Measurements from ENCODE around the gene CSF2RB. TPM values are rescaled to one million over a fixed set of nuclear protein-coding genes. Genes with fewer than 3 reads are reported as not detected.
A peak's percentile ranks its signal among the peaks of the same experiment; 100 is the strongest.

Gene CSF2RB
- total and polyA plus RNA-seq, 8 donors = 2.5 to 47.5 (median 3.6) TPM

GRCh38 chr22:36910461-36910860, 3.0 kb upstream of the CSF2RB start:
- H3K4me1 ChIP-seq = peaks cover 0 to 25% of the 10 kb centered on the region in 2 donors
- H3K4me3 ChIP-seq = no peak overlapping the region
- no peak for TF ChIP-seq CTCF (IDR thresholded peaks at IDR 0.05)
- H3K36me3 ChIP-seq = no peaks in the 10 kb centered on the region
- ATAC-seq (no peak), DNase-seq (no peak)
- no peak overlapping the region for H3K27ac ChIP-seq
- peaks cover 0 to 6% of the 10 kb centered on the region in 2 donors for H3K27me3 ChIP-seq
- intact Hi-C loops (cut with DNase I) = no loop called here
- no peaks in the 10 kb centered on the region for H3K9me3 ChIP-seq

- H3K4me3 ChIP-seq = no peak overlapping the region
- no peaks in the 10 kb centered on the region for H3K36me3 ChIP-seq
- intact Hi-C loops (cut with DNase I) = no loop called here
- peak overlapping the region in 1 of 2 donors; percentile 90 for H3K27ac ChIP-seq
- no peak for TF ChIP-seq CTCF (IDR thresholded peaks at IDR 0.05)
- no peaks in the 10 kb centered on the region for H3K9me3 ChIP-seq
- ATAC-seq = no peak
- H3K27me3 ChIP-seq = no peaks in the 10 kb centered on the region
- H3K4me1 ChIP-seq = peaks cover 0 to 38% of the 10 kb centered on the region in 2 donors
- DNase-seq = no peak
Measured at GRCh38 chr22:36911887-36912661, 1.4 kb upstream of the CSF2RB start.

- peak; percentile 54 for ATAC-seq
- intact Hi-C loops (cut with DNase I) = no loop called here
- Histone ChIP-seq H3K36me3 (no peaks in the 10 kb centered on the region), H3K27ac (peak overlapping the region; percentile 53 to 90), H3K4me1 (peaks cover 0 to 45% of the 10 kb centered on the region in 2 donors), H3K9me3 (no peaks in the 10 kb centered on the region), H3K4me3 (peak overlapping the region in 1 of 2 donors; percentile 60), H3K27me3 (no peaks in the 10 kb centered on the region)
- no peak for TF ChIP-seq CTCF (IDR thresholded peaks at IDR 0.05)
- no peak for DNase-seq
Measured at GRCh38 chr22:36912694-36913426, 568 bp upstream of the CSF2RB start.

- no peaks in the 10 kb centered on the region for H3K27me3 ChIP-seq
- intact Hi-C loops (cut with DNase I) = no loop called here
- no peaks in the 10 kb centered on the region for H3K36me3 ChIP-seq
- no peak for DNase-seq
- peak overlapping the region in 1 of 2 donors; percentile 90 for H3K27ac ChIP-seq
- peaks cover 0 to 60% of the 10 kb centered on the region in 2 donors for H3K4me1 ChIP-seq
- H3K9me3 ChIP-seq = no peaks in the 10 kb centered on the region
- ATAC-seq = peak; percentile 9
- TF ChIP-seq CTCF (IDR thresholded peaks at IDR 0.05) = no peak
- H3K4me3 ChIP-seq = peak overlapping the region; percentile 21 to 60
Measured at GRCh38 chr22:36914390-36914752, 943 bp downstream of the CSF2RB start.

- Histone ChIP-seq H3K27ac (no peak overlapping the region), H3K4me3 (no peak overlapping the region), H3K4me1 (peaks cover 0 to 68% of the 10 kb centered on the region in 2 donors), H3K27me3 (no peaks in the 10 kb centered on the region), H3K36me3 (no peaks in the 10 kb centered on the region), H3K9me3 (no peaks in the 10 kb centered on the region)
- ATAC-seq (no peak), DNase-seq (no peak)
- no peak for TF ChIP-seq CTCF (IDR thresholded peaks at IDR 0.05)
- intact Hi-C loops (cut with DNase I) = no loop called here
Measured at GRCh38 chr22:36916034-36916433, 2.6 kb downstream of the CSF2RB start.

Measured in left lung (tissue), 10 donors.